DMS79 treated with DMSO at 0.1 percent for 48 hours (cell line): ENCODE data around the gene DNASE2B.

Experiments
- DNase-seq: peaks from one replicate; lab custom pipeline; 2025; lab: John Stamatoyannopoulos, UW

The DNASE2B gene

GRCh38 chr1:84374991-84375696 is 23.1 kb upstream of the DNASE2B start:
- no peak for DNase-seq

GRCh38 chr1:84376000-84376910 is 22.0 kb upstream of the DNASE2B start:
- no peak for DNase-seq

GRCh38 chr1:84377480-84378095 is 20.7 kb upstream of the DNASE2B start:
- DNase-seq, result peak; percentile 12

GRCh38 chr1:84379138-84379916 is 19.0 kb upstream of the DNASE2B start:
- DNase-seq, result no peak

GRCh38 chr1:84379917-84380180 is 18.4 kb upstream of the DNASE2B start:
- no peak for DNase-seq

- DNase-seq, result no peak
Measured at GRCh38 chr1:84382127-84382526, 16.2 kb upstream of the DNASE2B start.

GRCh38 chr1:84385347-84385746 is 12.9 kb upstream of the DNASE2B start:
- no peak for DNase-seq

- peak; percentile 22 for DNase-seq
Measured at GRCh38 chr1:84386716-84387479, 11.4 kb upstream of the DNASE2B start.

GRCh38 chr1:84387480-84388163 is 10.7 kb upstream of the DNASE2B start:
- DNase-seq, result no peak

GRCh38 chr1:84390226-84390625 is 8.1 kb upstream of the DNASE2B start:
- DNase-seq, result no peak

GRCh38 chr1:84401156-84401555 is 2.9 kb downstream of the DNASE2B start:
- DNase-seq, result no peak

GRCh38 chr1:84402060-84402459 is 3.8 kb downstream of the DNASE2B start:
- no peak for DNase-seq

GRCh38 chr1:84402501-84402900 is 4.2 kb downstream of the DNASE2B start:
- no peak for DNase-seq

- no peak for DNase-seq
Measured at GRCh38 chr1:84403347-84403746, 5.1 kb downstream of the DNASE2B start.

GRCh38 chr1:84406346-84406861 is 8.1 kb downstream of the DNASE2B start:
- no peak for DNase-seq

GRCh38 chr1:84407524-84407923 is 9.2 kb downstream of the DNASE2B start:
- DNase-seq, result no peak

- DNase-seq, result no peak
Measured at GRCh38 chr1:84407958-84408422, 9.7 kb downstream of the DNASE2B start.

GRCh38 chr1:84409888-84410287 is 11.6 kb downstream of the DNASE2B start:
- DNase-seq, result no peak

GRCh38 chr1:84410328-84411095 is 12.2 kb downstream of the DNASE2B start:
- no peak for DNase-seq
